Measurements from ENCODE around the gene TJP3. TPM values are rescaled to one million over a fixed set of nuclear protein-coding genes. Genes with fewer than 3 reads are reported as not detected.
"Not testable (repeated sequence)": the region's sequence is repeated elsewhere in the genome, so short reads cannot be mapped to it uniquely, and the experiment has no call there.

Gene TJP3
- total RNA-seq, 1 donor from 2014 or later = 14.7 TPM

DNA sequence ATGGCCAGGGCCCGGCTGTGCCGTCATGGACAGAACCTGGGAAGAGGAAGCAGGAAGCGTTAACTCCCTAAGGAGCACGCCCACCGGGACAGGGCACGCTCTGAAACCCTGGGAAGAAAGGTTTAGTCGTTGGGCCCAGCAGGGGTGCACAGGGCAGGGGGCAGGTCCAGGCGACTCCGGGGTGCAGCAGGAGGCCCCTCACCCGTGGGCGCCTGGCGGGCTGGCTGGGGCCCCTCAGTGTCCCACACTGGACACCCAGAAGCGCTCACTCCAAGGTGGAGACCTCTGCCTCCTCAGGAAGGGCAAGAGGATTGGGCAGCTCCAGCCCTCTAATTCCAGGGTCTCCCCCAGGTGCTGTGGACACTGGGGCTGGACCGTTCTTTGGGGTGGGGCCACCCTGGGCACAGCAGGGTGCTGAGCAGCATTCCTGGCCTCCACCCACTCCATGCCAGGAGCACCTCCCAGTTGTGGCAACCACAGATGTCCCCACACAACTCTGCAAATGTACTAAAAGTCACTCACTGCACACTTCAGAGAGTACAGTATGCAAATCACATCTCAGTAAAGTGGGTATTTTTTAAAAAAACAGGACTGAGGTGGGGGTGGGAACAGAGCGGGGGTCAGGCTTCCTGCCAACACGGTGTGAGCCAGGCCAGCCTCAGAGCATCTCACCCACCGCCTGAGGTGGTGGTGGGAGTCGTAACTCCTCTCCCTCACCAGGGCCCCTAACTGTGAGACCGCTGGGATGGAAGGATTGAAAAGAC lies 43.1 kb upstream of the TJP3 start:
- H4K20me1 ChIP-seq (ENCODE audit: low read depth) = peaks cover 32% of the 10 kb centered on the region

DNA sequence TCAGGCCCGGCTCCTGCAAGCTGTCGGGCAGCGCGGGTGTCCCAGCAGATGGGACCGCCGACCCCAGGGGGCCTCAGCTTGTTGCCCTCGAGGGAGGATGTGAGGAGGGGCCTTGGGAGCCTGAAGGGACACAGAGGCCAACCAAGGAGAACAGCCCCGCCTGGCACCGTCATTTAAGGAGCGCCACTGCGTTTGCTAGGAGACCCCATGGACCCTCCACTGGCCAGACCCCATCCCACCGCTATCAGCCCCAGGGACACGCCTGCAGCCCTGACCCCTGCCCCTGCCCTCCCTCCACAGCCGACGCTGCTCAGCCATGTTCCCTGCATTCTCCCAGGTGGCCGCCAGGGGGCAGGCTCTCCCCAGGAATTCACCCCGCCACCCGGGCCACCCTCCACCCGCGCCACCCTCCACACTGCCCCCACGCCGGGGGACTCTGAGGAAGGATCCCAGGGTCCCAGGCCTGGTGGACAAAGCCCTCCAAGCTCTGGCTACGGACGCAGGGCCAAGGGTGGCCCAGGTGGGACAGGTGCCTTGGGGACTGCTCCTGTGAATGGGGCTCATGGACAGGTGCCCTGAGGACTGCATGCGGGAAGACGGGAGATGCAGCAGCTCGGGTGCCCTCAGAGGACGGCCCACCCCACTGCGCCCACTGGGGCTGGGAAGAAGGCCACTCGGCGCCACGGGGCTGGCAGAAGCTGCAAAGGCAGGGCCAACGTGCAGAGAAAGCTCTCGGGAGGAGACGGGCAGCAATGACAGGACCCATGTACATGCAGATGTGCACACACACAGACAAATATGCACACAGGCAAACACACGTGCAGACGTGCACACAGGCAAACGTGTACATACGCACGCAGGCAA lies 42.3 kb upstream of the TJP3 start:
- Histone ChIP-seq H3K9ac (no peak overlapping the region), H3K36me3 (no peaks in the 10 kb centered on the region), H3K79me2 (ENCODE audit: low read depth) (no peaks in the 10 kb centered on the region), H3K4me3 (no peak overlapping the region), H3K27me3 (no peaks in the 10 kb centered on the region), H4K20me1 (ENCODE audit: low read depth) (peaks cover 41% of the 10 kb centered on the region), H3K4me2 (no peak overlapping the region), H3K27ac (no peak overlapping the region), H2AFZ (replicated peaks) (no peak overlapping the region), H3K9me3 (ENCODE audit: low read depth) (no peaks in the 10 kb centered on the region), H3F3A (ENCODE audit: low read depth) (no peaks in the 10 kb centered on the region), H3K4me1 (peaks cover 22% of the 10 kb centered on the region)
- Mint-ChIP-seq H3K27ac (peak overlapping the region; percentile 43), H3K4me1 (peaks cover 30% of the 10 kb centered on the region), H3K36me3 (peaks cover 9% of the 10 kb centered on the region), H3K27me3 (ENCODE audit: insufficient read depth, low read depth) (peaks cover 13% of the 10 kb centered on the region), H3K9me3 (no peaks in the 10 kb centered on the region), H3K4me3 (peak overlapping the region; percentile 66)
- DNase-seq (ENCODE audit: low spot score) = peak; percentile 66
- TF ChIP-seq, protein P1, sequence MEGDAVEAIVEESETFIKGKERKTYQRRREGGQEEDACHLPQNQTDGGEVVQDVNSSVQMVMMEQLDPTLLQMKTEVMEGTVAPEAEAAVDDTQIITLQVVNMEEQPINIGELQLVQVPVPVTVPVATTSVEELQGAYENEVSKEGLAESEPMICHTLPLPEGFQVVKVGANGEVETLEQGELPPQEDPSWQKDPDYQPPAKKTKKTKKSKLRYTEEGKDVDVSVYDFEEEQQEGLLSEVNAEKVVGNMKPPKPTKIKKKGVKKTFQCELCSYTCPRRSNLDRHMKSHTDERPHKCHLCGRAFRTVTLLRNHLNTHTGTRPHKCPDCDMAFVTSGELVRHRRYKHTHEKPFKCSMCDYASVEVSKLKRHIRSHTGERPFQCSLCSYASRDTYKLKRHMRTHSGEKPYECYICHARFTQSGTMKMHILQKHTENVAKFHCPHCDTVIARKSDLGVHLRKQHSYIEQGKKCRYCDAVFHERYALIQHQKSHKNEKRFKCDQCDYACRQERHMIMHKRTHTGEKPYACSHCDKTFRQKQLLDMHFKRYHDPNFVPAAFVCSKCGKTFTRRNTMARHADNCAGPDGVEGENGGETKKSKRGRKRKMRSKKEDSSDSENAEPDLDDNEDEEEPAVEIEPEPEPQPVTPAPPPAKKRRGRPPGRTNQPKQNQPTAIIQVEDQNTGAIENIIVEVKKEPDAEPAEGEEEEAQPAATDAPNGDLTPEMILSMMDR (IDR thresholded peaks at IDR 0.05) = peak; percentile 96
- TF ChIP-seq EZH2phosphoT487 (IDR thresholded peaks at IDR 0.05) = no peak

More for the DNA sequence above, 43.1 kb upstream of the TJP3 start:
- H3F3A ChIP-seq (ENCODE audit: low read depth) = no peaks in the 10 kb centered on the region
- no peaks in the 10 kb centered on the region for H3K79me2 ChIP-seq (ENCODE audit: low read depth)
- TF ChIP-seq, protein P1 (IDR thresholded peaks at IDR 0.05) = no peak
- TF ChIP-seq EZH2 (IDR thresholded peaks at IDR 0.05) (no peak), EZH2phosphoT487 (IDR thresholded peaks at IDR 0.05) (no peak)
- H3K27me3 ChIP-seq = no peaks in the 10 kb centered on the region
- H3K9ac ChIP-seq = no peak overlapping the region
- H3K36me3 Mint-ChIP-seq = peaks cover 9% of the 10 kb centered on the region
- H3K27me3 Mint-ChIP-seq (ENCODE audit: insufficient read depth, low read depth) = peaks cover 10% of the 10 kb centered on the region
- H3K4me1 Mint-ChIP-seq = peaks cover 25% of the 10 kb centered on the region
- no peaks in the 10 kb centered on the region for H3K9me3 ChIP-seq (ENCODE audit: low read depth)
- DNase-seq (ENCODE audit: low spot score) = no peak
- peaks cover 13% of the 10 kb centered on the region for H3K4me1 ChIP-seq
- no peak overlapping the region for H3K4me3 Mint-ChIP-seq
- H2AFZ ChIP-seq (replicated peaks) = no peak overlapping the region
- H3K27ac ChIP-seq = no peak overlapping the region
- H3K4me3 ChIP-seq = no peak overlapping the region
- H3K36me3 ChIP-seq = no peaks in the 10 kb centered on the region
- no peak overlapping the region for H3K4me2 ChIP-seq
- H3K27ac Mint-ChIP-seq = no peak overlapping the region
- H3K9me3 Mint-ChIP-seq = no peaks in the 10 kb centered on the region

DNA sequence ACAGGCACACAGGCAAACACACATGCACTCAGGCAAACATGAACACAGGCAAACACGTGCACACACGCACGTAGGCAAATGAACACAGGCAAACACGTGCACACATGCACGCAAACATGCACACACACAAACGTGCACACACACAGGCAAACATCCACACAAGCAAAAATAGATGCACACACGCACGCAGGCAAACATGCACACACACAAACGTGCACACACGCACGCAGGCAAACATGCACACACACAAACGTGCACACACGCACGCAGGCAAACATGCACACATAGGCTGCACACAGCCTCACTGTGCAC lies 41.7 kb upstream of the TJP3 start:
- not testable (repeated sequence) for H3K36me3 Mint-ChIP-seq; H3K36me3 ChIP-seq; H3F3A ChIP-seq (ENCODE audit: low read depth); H3K9me3 Mint-ChIP-seq; H3K9ac ChIP-seq; H3K4me3 ChIP-seq; H3K79me2 ChIP-seq (ENCODE audit: low read depth); DNase-seq (ENCODE audit: low spot score); H3K9me3 ChIP-seq (ENCODE audit: low read depth); H3K27me3 ChIP-seq; H3K4me2 ChIP-seq; H3K27ac ChIP-seq; H2AFZ ChIP-seq (replicated peaks)
- peaks cover 47% of the 10 kb centered on the region for H4K20me1 ChIP-seq (ENCODE audit: low read depth)
- Mint-ChIP-seq H3K27ac (peak overlapping the region; percentile 43), H3K4me3 (peak overlapping the region; percentile 66), H3K4me1 (peaks cover 31% of the 10 kb centered on the region), H3K27me3 (ENCODE audit: insufficient read depth, low read depth) (peaks cover 13% of the 10 kb centered on the region)
- H3K4me1 ChIP-seq = peaks cover 27% of the 10 kb centered on the region

Measured in neural progenitor cell (in vitro differentiated cells).